GM19395 (cell line): ENCODE results near the gene STRIP1.
"Not testable (repeated sequence)": the region's sequence is repeated elsewhere in the genome, so short reads cannot be mapped to it uniquely, and the experiment has no call there.

Experiments
- ATAC-seq: cut with Tn5 transposase; IDR thresholded peaks from one replicate; pipeline ENCODE4 v1.9.1; 2021; ENCODE audit warnings: mild to moderate bottlenecking, moderate library complexity; ENCODE audit not compliant: unreplicated experiment

STRIP1 gene

GRCh38 chr1:110068646-110069403 lies 34.4 kb downstream of the STRIP1 start:
- no peak for ATAC-seq

DNA sequence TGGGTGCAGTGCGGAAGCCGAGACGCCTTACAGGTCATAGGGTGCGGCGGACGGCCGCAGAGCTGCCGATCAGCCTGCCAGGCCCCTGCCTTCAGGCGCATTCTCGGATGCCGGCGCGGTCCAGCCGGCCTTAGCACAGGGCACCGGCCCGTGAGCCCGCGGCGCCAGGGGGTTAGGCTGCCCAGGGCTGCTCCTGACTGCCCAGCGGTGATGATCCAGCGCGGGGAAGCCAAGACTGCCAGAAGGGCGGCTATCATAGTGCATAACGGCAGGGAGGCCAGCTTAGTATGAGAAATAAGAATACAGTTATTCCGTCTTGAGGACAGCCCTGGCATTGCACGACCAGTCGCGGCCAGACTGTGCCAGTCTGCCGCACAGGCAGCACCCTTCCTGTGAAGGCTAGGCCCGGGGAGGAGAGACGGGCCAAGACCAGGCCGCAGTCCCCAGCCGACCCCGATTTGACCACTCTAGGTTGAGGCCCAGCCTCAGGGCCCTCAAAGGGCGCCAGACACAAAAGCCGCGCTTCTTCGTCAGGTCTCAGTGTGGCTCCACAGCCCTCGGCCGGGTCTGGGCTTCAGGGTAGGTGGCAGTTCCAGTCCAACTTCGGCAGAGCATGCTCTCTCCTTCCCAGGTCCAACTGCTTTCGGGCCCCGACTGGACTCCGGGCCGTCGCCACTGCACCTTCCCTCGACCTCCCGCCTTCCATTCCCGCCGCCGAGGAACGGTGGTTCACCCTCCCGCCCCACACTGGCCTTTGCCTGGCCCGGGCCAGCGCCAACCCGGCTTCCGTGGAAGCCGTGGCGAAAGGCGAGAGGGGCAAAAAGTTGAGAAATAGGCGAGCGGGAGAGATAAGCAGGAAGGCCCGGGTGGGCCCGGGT lies 35.2 kb downstream of the STRIP1 start:
- no peak for ATAC-seq

DNA sequence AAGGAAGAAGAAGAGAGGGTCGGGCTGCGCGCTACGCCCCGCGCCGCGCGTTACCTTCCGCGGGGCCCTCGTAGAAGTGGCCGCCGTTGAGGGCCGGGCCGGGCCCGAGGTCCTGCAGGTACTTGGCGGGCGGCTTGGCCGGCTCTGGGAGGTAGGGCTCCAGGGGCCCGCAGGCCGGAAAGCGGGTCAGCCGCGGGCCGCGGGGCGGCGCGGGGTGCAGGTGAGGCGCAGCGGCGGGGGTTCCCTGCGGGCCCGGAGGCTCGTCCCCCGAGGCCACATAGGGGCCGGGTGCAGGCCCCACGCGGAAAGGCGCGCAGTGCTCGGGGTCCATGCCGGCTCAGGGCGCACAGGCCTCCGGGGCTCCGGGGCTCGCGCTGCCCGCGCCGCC lies 35.9 kb downstream of the STRIP1 start:
- no peak for ATAC-seq

- ATAC-seq: no peak
These were observed 36.3 kb downstream of the STRIP1 start, which contains the start of gene ALX3 for GRCh38 chr1:110070671-110071242. Gene ALX3, minus strand, starts transcription at chr1:110070672. Its CDS starts 60 bp downstream, at chr1:110070612.

- ATAC-seq: no peak
These were observed 39.7 kb downstream of the STRIP1 start for GRCh38 chr1:110074166-110074565.

DNA sequence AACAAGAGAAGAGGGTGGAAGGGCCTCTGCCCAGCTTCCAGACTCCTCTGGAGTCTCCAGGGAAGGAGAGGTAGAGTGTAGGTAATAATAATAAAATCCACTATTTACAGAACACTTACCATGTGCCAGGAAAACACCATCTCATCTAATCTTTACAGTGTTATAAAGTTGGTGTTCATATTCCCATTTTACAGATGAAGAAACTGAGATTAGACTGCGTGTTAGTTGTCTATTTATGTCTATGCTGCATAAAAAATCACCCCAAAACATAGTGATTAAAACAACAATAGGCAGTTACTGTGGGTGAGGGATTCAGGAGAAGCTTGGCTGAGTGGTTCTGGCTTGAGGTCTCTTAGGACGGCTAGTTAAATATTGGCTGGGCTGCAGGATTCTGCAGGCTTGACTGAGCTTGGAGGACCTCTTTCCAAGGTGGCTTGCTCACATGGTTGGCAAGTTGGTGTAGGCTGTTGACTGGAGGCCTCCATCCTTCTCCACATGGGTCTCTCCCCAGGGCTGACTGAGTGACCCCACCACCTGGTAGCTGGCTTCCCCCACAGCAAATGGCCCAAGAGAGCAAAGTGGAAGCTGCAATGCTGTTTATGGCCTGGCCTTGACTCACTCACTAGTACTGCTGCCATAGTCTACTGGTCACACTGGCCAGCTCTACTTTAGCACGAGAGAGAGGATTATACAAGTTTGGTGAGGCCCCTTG lies 42.5 kb downstream of the STRIP1 start:
- no peak for ATAC-seq

DNA sequence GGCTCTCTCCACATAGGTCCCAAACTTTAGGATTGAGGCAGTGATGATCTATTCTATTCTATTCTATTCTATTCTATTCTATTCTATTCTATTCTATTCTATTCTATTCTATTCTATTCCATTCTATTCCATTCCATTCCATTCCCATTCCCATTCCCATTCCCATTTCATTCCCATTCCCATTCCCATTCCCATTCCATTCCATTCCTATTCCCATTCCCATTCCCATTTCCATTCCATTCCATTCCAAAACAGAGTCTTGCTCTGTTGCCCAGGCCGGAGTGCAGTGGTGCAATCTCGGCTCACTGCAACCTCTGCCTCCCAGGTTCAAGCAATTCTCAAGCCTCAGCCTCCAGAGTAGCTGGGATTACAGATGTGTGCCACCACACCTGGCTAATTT lies 45.6 kb downstream of the STRIP1 start:
- ATAC-seq: not testable (repeated sequence)

DNA sequence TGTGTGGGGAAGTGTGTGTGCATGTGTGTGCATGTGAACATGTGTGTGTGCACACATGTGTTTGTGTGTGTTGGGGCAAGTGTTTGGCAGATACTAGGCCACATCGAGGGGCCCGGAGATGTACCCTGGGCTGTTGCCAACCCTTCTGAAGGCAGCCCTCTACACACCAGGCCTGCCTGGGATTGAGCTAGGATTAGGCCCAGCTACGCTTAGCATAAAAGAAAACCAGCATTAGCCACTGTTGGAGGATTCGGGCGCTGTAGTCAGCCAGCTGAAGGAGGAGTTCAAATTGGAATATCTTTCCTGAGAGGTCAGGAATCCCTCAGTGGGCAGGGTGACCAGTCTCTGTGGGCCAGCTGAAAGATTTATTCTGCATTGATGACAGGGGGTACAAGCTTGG lies 46.6 kb downstream of the STRIP1 start:
- no peak for ATAC-seq

- ATAC-seq: no peak
These were observed 48.1 kb downstream of the STRIP1 start for GRCh38 chr1:110082477-110082876.

DNA sequence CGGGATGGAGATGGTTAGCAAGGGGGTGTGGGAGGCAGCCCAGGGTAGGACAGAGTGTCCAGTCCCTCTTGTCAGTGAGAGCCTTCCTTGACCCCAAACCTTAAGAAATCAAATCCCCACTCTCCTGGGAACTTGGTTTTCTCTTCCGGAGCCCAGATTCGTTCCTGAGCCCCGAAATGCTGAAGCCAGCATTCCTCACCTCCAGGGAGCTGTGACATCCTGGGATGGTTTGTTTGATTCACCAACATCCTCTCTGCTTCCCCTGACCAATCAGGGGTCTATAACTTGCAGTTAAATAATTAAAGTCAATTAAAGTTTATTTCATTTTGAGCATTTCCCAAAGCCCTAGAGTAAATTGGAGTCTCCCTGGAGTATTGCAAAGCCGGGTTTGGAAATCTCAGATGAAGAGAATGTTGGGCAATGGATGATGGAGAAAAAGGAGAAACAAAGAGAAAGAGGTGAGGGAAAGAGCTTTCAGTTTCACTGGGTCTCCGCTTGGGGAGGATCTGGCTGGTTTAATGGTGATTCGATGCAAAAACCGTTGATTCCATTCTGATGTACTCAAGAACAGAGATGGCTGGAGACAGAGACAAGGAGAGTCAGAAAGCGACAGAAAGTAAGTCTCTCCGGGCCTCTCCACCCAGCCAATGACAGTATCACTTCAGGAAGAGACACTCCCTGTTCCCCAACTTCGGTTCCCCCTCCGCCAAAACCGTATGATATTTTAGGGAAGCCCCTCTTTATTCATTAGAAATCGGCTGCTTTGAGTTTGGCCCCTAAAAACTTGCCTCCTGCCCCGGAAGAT lies 48.8 kb downstream of the STRIP1 start:
- no peak for ATAC-seq

DNA sequence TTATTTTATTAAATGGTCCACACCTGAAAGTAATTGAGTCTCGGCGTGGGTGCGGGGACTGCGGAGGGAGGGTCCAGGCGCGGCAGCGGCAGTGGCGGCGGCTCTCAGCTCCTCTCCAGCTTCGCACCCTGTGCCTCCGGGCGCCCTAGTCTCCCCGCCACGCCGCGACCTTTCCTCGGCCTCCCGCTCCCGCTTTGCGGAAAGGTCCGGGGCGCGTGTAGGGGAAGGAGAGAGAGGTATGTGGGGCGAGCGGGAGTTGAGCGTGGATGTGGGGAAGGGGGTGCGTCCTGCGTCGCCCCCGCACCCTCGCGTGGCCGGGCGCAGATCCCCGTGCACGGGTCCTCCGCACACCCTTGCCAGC lies 49.4 kb downstream of the STRIP1 start:
- ATAC-seq: no peak

GRCh38 chr1:110084227-110085078 lies 50.0 kb downstream of the STRIP1 start:
- no peak for ATAC-seq

DNA sequence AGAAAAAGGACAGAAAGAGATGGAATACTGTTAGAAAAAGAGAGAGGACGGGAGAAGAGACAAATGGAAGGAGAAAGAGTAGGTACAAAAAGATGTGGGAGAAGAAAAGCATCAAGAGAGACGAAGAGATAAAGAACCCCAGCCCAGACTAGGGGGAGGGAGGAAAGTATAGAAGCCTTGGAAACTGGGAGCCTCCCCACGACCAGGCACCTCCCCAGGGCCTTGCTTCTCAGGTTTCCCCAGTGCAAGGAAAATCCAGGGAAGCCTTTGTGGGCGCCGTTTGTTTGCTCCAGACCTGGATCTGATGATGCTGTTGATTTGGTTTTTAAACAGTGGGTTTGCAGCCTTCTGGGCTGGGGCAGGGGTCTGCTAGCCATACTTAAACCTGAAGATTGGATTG lies 51.2 kb downstream of the STRIP1 start:
- no peak for ATAC-seq

DNA sequence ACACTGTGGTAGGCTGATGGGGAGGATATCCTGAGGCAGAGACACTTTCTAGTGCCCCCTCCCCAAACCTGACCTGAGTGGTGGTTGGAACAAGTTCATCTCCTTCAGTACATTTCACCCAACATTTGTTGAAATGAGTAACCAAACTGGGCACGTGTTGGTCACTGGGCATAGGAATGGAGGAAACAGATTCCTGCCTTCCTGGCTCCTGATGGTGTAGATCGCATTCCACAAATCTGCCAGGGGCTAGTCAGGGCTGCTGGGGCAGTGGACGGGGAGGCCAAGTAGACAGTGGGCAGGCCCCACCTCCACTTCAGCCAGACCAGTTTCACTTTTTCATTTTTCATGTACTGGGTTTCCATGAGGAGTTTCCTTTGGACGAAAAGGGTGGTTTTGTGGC lies 52.5 kb downstream of the STRIP1 start:
- ATAC-seq: no peak

GRCh38 chr1:110087812-110088738 lies 53.7 kb downstream of the STRIP1 start:
- ATAC-seq: no peak

GRCh38 chr1:110088739-110089316 lies 54.4 kb downstream of the STRIP1 start:
- no peak for ATAC-seq

- ATAC-seq: no peak
These were observed 55.3 kb downstream of the STRIP1 start for GRCh38 chr1:110089561-110090275.
